COR-L47 (cell line): Measurements from ENCODE around the gene SMYD3.

Experiments used
- DNase-seq: peaks from one replicate; lab custom pipeline; 2025; lab: John Stamatoyannopoulos, UW

The SMYD3 gene

GRCh38 chr1:246068619-246069509 is 438.2 kb downstream of the SMYD3 start:
- DNase-seq: no peak

- no peak for DNase-seq
Measured at GRCh38 chr1:246068217-246068512, 438.9 kb downstream of the SMYD3 start.

- DNase-seq: no peak
Measured at GRCh38 chr1:246067432-246068216, 439.5 kb downstream of the SMYD3 start.

GRCh38 chr1:246066573-246066972 is 440.5 kb downstream of the SMYD3 start:
- DNase-seq: peak; percentile 42

- no peak for DNase-seq
Measured at GRCh38 chr1:246065592-246065991, 441.5 kb downstream of the SMYD3 start.

- no peak for DNase-seq
Measured at GRCh38 chr1:246064891-246065290, 442.2 kb downstream of the SMYD3 start.

GRCh38 chr1:246063013-246063616 is 444.0 kb downstream of the SMYD3 start:
- no peak for DNase-seq

- DNase-seq: no peak
Measured at GRCh38 chr1:246058466-246058865, 448.6 kb downstream of the SMYD3 start.

GRCh38 chr1:246052603-246053002 is 454.5 kb downstream of the SMYD3 start:
- DNase-seq: no peak

GRCh38 chr1:246051909-246052518 is 455.1 kb downstream of the SMYD3 start:
- no peak for DNase-seq

- no peak for DNase-seq
Measured at GRCh38 chr1:246048693-246049092, 458.4 kb downstream of the SMYD3 start.

GRCh38 chr1:246043556-246043955 is 463.5 kb downstream of the SMYD3 start:
- DNase-seq: peak; percentile 94

- DNase-seq: no peak
Measured at GRCh38 chr1:246041360-246041759, 465.7 kb downstream of the SMYD3 start.

GRCh38 chr1:246040200-246040890 is 466.7 kb downstream of the SMYD3 start:
- no peak for DNase-seq

GRCh38 chr1:246039584-246039983 is 467.5 kb downstream of the SMYD3 start:
- no peak for DNase-seq

GRCh38 chr1:246037832-246038231 is 469.2 kb downstream of the SMYD3 start:
- DNase-seq: no peak

GRCh38 chr1:246036175-246036574 is 470.9 kb downstream of the SMYD3 start:
- no peak for DNase-seq

- no peak for DNase-seq
Measured at GRCh38 chr1:246035060-246035541, 472.0 kb downstream of the SMYD3 start.

GRCh38 chr1:246034630-246035029 is 472.4 kb downstream of the SMYD3 start:
- DNase-seq: no peak

- DNase-seq: no peak
Measured at GRCh38 chr1:246032984-246033383, 474.1 kb downstream of the SMYD3 start.

GRCh38 chr1:246032031-246032551 is 475.0 kb downstream of the SMYD3 start:
- no peak for DNase-seq
